H1 (cell line): ENCODE results near the gene TWIST2. TPM values are rescaled to one million over a fixed set of nuclear protein-coding genes. Genes with fewer than 3 reads are reported as not detected.

Experiments
- CTCF ChIA-PET: fragments of 300-600 bp; sonication (Branson Sonifier 250); formaldehyde crosslinking; loops from one replicate; lab custom pipeline; 2021; ENCODE audit not compliant: partially characterized antibody; lab: Charles Lee
- POLR2A ChIA-PET: fragments of 300-600 bp; sonication (Branson Sonifier 250); formaldehyde crosslinking; loops from one replicate; lab custom pipeline; 2021; ENCODE audit warnings: inconsistent platforms; ENCODE audit not compliant: partially characterized antibody; lab: Charles Lee
- DNase-seq, 2 experiments: peaks; one replicate each; pipeline versions ENCODE4 v3.0.0 to v3.0.0-alpha.2; 2010 to 2022; ENCODE audit warnings: low spot score in 2 of 2, low read depth in 1 of 2, mixed read lengths in 1 of 2
- FAIRE-seq: peaks from 2 replicates; lab custom pipeline; 2011; peaks lifted over from hg19 to GRCh38; lab: Jason Lieb, UNC
- H2AFZ ChIP-seq: 2 replicates; pipeline ENCODE4 v1.8.1; 2012; ENCODE audit warnings: low read length, inconsistent platforms
- H2AK5ac ChIP-seq: 2 replicates; pipeline ENCODE4 v1.6.1; 2013; ENCODE audit warnings: low read depth, low read length
- H2BK120ac ChIP-seq: replicated peaks from 2 replicates; pipeline ENCODE3; 2013; ENCODE audit warnings: low read depth, low read length, inconsistent platforms
- H2BK12ac ChIP-seq: 2 replicates; pipeline ENCODE4 v1.6.1; 2013; ENCODE audit warnings: low read depth, low read length
- H2BK15ac ChIP-seq: 2 replicates; pipeline ENCODE4 v1.6.1; 2013; ENCODE audit warnings: low read length
- H2BK20ac ChIP-seq: 2 replicates; pipeline ENCODE4 v1.6.1; 2013; ENCODE audit warnings: low read length
- H2BK5ac ChIP-seq: 2 replicates; pipeline ENCODE4 v1.6.1; 2013; ENCODE audit warnings: low read depth, low read length
- H3K14ac ChIP-seq: 2 replicates; pipeline ENCODE4 v1.6.1; 2013; ENCODE audit warnings: inconsistent platforms; ENCODE audit not compliant: insufficient read length
- H3K18ac ChIP-seq: 2 replicates; pipeline ENCODE4 v1.6.1; 2013; ENCODE audit warnings: low read length; ENCODE audit errors: extremely low read depth
- H3K23ac ChIP-seq: 2 replicates; pipeline ENCODE4 v1.6.1; 2013; ENCODE audit warnings: inconsistent platforms; ENCODE audit not compliant: insufficient read length
- H3K23me2 ChIP-seq: 2 replicates; pipeline ENCODE4 v1.6.1; 2013; ENCODE audit warnings: low read depth, low read length
- H3K27ac ChIP-seq: 2 replicates; pipeline ENCODE4 v1.6.1; 2011; ENCODE audit warnings: low read depth, low read length, inconsistent platforms
- H3K27me3 ChIP-seq, 4 experiments: replicated peaks in 1 of 4; 1 replicate in 1 of 4; 2 replicates in 3 of 4; pipeline versions ENCODE4 v1.6.1 to v1.8.1; 2011 to 2013; ENCODE audit warnings: low read length in 3 of 4, mild to moderate bottlenecking in 3 of 4, inconsistent platforms in 2 of 4, mixed read lengths in 2 of 4, moderate library complexity in 1 of 4; ENCODE audit not compliant: control insufficient read depth in 3 of 4, insufficient read depth in 3 of 4; ENCODE audit errors: extremely low read depth in 1 of 4
- H3K36me3 ChIP-seq, 4 experiments: 2 replicates each; pipeline versions ENCODE4 v1.6.1 to v1.8.1; 2011 to 2013; ENCODE audit warnings: mild to moderate bottlenecking in 4 of 4, low read length in 3 of 4, moderate library complexity in 2 of 4, control low read depth in 1 of 4, inconsistent platforms in 1 of 4; ENCODE audit not compliant: insufficient read depth in 4 of 4, control insufficient read depth in 2 of 4
- H3K4ac ChIP-seq: replicated peaks from 2 replicates; pipeline ENCODE3; 2013; ENCODE audit warnings: low read length, low read depth, mixed read lengths, inconsistent platforms; ENCODE audit not compliant: insufficient read length
- H3K4me1 ChIP-seq, 4 experiments: replicated peaks in 1 of 4; 1 replicate in 1 of 4; 2 replicates in 3 of 4; pipeline versions ENCODE4 v1.6.1 to v1.8.1; 2011 to 2013; ENCODE audit warnings: low read length in 3 of 4, inconsistent platforms in 2 of 4, mixed read lengths in 1 of 4; ENCODE audit not compliant: insufficient read depth in 4 of 4, control insufficient read depth in 3 of 4
- H3K4me2 ChIP-seq, 2 experiments: 2 replicates each; pipeline versions ENCODE4 v1.6.1 to v1.8.1; 2011 to 2013; ENCODE audit warnings: low read depth in 2 of 2, low read length in 2 of 2, control low read depth in 1 of 2, inconsistent platforms in 1 of 2, mild to moderate bottlenecking in 1 of 2; ENCODE audit not compliant: insufficient read depth in 1 of 2
- H3K4me3 ChIP-seq, 4 experiments: fragments of 200-600, 300-600 bp in 1 of 4; sonication (generic), shearing (Covaris generic), sonication (Bioruptor Twin) in 1 of 4; 2 replicates each; pipeline versions ENCODE4 v1.5.1 to v1.8.1; 2011 to 2016; ENCODE audit warnings: low read length in 4 of 4, low read depth in 3 of 4, control low read depth in 2 of 4, inconsistent platforms in 2 of 4, mild to moderate bottlenecking in 2 of 4, mixed read lengths in 1 of 4, moderate library complexity in 1 of 4; ENCODE audit not compliant: insufficient read depth in 2 of 4; ENCODE audit errors: extremely low read depth in 1 of 4
- H3K56ac ChIP-seq: replicated peaks from 2 replicates; pipeline ENCODE3; 2013; ENCODE audit warnings: low read depth, mild to moderate bottlenecking, mixed read lengths, low read length, inconsistent platforms; ENCODE audit not compliant: insufficient read length
- H3K79me1 ChIP-seq: 2 replicates; pipeline ENCODE4 v1.6.1; 2013; ENCODE audit warnings: low read depth, low read length, control low read depth
- H3K79me2 ChIP-seq, 2 experiments: 2 replicates each; pipeline versions ENCODE4 v1.6.1 to v1.8.1; 2012 to 2013; ENCODE audit warnings: low read length in 2 of 2, mild to moderate bottlenecking in 2 of 2, inconsistent platforms in 1 of 2; ENCODE audit not compliant: insufficient read depth in 2 of 2, control insufficient read depth in 1 of 2
- H3K9ac ChIP-seq, 4 experiments: replicated peaks in 1 of 4; 1 replicate in 1 of 4; 2 replicates in 3 of 4; pipeline versions ENCODE4 v1.6.1 to v1.8.1; 2011 to 2013; ENCODE audit warnings: low read depth in 3 of 4, low read length in 3 of 4, control low read depth in 2 of 4, mild to moderate bottlenecking in 2 of 4, moderate library complexity in 2 of 4, inconsistent platforms in 1 of 4; ENCODE audit errors: extremely low read depth in 1 of 4
- H3K9me3 ChIP-seq, 2 experiments: 2 replicates each; pipeline versions ENCODE4 v1.6.1 to v1.8.1; 2012 to 2013; ENCODE audit warnings: mild to moderate bottlenecking in 2 of 2, moderate library complexity in 2 of 2, control low read depth in 1 of 2, inconsistent platforms in 1 of 2, low read depth in 1 of 2, low read length in 1 of 2, mixed read lengths in 1 of 2; ENCODE audit not compliant: insufficient read depth in 2 of 2
- H4K20me1 ChIP-seq, 2 experiments: replicated peaks in 1 of 2; 2 replicates each; pipeline versions ENCODE3 to v1.8.1; 2011 to 2013; ENCODE audit warnings: inconsistent platforms in 2 of 2, low read length in 2 of 2, mild to moderate bottlenecking in 1 of 2; ENCODE audit not compliant: insufficient read depth in 2 of 2, control insufficient read depth in 1 of 2
- H4K5ac ChIP-seq: 2 replicates; pipeline ENCODE4 v1.6.1; 2013; ENCODE audit warnings: low read length, low read depth, mixed read lengths, inconsistent platforms; ENCODE audit not compliant: insufficient read length
- H4K8ac ChIP-seq: 2 replicates; pipeline ENCODE4 v1.8.0; 2013; ENCODE audit warnings: mild to moderate bottlenecking, moderate library complexity, low read length, inconsistent platforms; ENCODE audit not compliant: insufficient read depth; ENCODE audit errors: extremely low read depth
- H4K91ac ChIP-seq: replicated peaks from 2 replicates; pipeline ENCODE3; 2013; ENCODE audit warnings: low read length, mixed read lengths, inconsistent platforms; ENCODE audit not compliant: insufficient read length
- CBX5 ChIP-seq: fragments of 300-800, 300-1000 bp; sonication (generic); IDR thresholded peaks from 2 replicates; pipeline ENCODE4 v1.7.1; 2016; ENCODE audit warnings: antibody characterized with exemption, low read length, low read depth
- CHD1 ChIP-seq: IDR thresholded peaks from 2 replicates; pipeline ENCODE4 v1.6.1; 2012; ENCODE audit warnings: low read depth, low read length, improper control_type of control experiment
- CREB1 ChIP-seq: IDR thresholded peaks from 2 replicates; pipeline ENCODE4 v1.6.1; 2012; ENCODE audit warnings: inconsistent platforms
- EZH2 ChIP-seq: fragments of 200-600 bp; sonication (generic); IDR thresholded peaks from 2 replicates; pipeline ENCODE4 v1.7.1; 2012; ENCODE audit warnings: low read depth, mild to moderate bottlenecking, moderate library complexity, low read length, inconsistent platforms; ENCODE audit not compliant: severe bottlenecking
- GABPA ChIP-seq: IDR thresholded peaks from 2 replicates; pipeline ENCODE4 v1.6.1; 2011; ENCODE audit warnings: mild to moderate bottlenecking, low read length, moderate library complexity, borderline replicate concordance; ENCODE audit not compliant: insufficient read depth
- NRF1 ChIP-seq: IDR thresholded peaks from 2 replicates; pipeline ENCODE4 v1.6.1; 2011; ENCODE audit warnings: mild to moderate bottlenecking, low read depth, low read length, improper control_type of control experiment
- POU5F1 ChIP-seq: IDR thresholded peaks from 2 replicates; pipeline ENCODE4 v1.6.1; 2011; ENCODE audit warnings: low read depth, mild to moderate bottlenecking, low read length, moderate library complexity
- RNF2 ChIP-seq: fragments of 200-900, 300-1000 bp; sonication (generic); IDR thresholded peaks from 2 replicates; pipeline ENCODE4 v1.7.1; 2016; ENCODE audit warnings: borderline replicate concordance, low read depth, mild to moderate bottlenecking, antibody characterized with exemption, low read length; ENCODE audit not compliant: poor library complexity, severe bottlenecking; ENCODE audit errors: missing control alignments
- SIN3A ChIP-seq, 2 experiments: IDR thresholded peaks in 1 of 2; conservative IDR thresholded peaks in 1 of 2; 2 replicates each; pipeline ENCODE4 v1.6.1; 2011 to 2012; ENCODE audit warnings: low read length in 2 of 2, improper control_type of control experiment in 1 of 2, low read depth in 1 of 2, mild to moderate bottlenecking in 1 of 2
- SIRT6 ChIP-seq: IDR thresholded peaks from one replicate; pipeline ENCODE4 v1.7.1; 2012; ENCODE audit warnings: low read length, inconsistent platforms
- SP2 ChIP-seq: IDR thresholded peaks from 2 replicates; pipeline ENCODE4 v1.6.1; 2012; ENCODE audit warnings: mild to moderate bottlenecking, low read length, inconsistent platforms
- TBP ChIP-seq: IDR thresholded peaks from 2 replicates; pipeline ENCODE4 v1.6.1; 2011; ENCODE audit warnings: low read depth, low read length, improper control_type of control experiment
- TCF12 ChIP-seq: IDR thresholded peaks from 2 replicates; pipeline ENCODE4 v1.6.1; 2011; ENCODE audit warnings: low read depth, mild to moderate bottlenecking, low read length
- WGBS, 2 experiments: shearing (Covaris generic) in 1 of 2; methylation state at CpG; one replicate each; pipeline versions ENCODE4 v1.1.6 to v1.1.7; 2013 to 2015; ENCODE audit warnings: low lambda C conversion rate in 2 of 2, mixed read lengths in 2 of 2, inconsistent platforms in 1 of 2, low coverage in 1 of 2, missing lambda C conversion rate in 1 of 2; ENCODE audit not compliant: insufficient replicate concordance in 2 of 2, insufficient coverage in 1 of 2, insufficient read length in 1 of 2; ENCODE audit errors: extremely low coverage in 1 of 2, missing lambda C conversion rate in 1 of 2; 5-methylcytosine and 5-hydroxymethylcytosine counted together
- polyA plus RNA-seq, 7 experiments: library from polyadenylated mRNA; depleted of rRNA in 3 of 7; stranded (reverse) in 5 of 7; unstranded in 2 of 7; fragments of >200 nt in 5 of 7; fragments of 200-250 nt in 2 of 7; gene quantifications; 1 replicate in 5 of 7; 2 replicates in 1 of 7; 4 replicates in 1 of 7; pipeline versions ENCODE4 v1.2.1 to v1.2.3, GENCODE V29; 2011 to 2013; ENCODE audit warnings: missing spikeins in 2 of 7, mixed read lengths in 2 of 7
- total RNA-seq: library from RNA; stranded (reverse); fragmentation: NEBNext Ultra II Directional; extraction: Animal tissue kit (Norgen Biotek cat#: 25700); gene quantifications from 2 replicates; pipeline ENCODE4 v1.2.1, GENCODE V29; 2021

TWIST2 gene
- total and polyA plus RNA-seq, 2 of the 8 experiments (the other 6 are each of a cell fraction or from before 2014, with no cell fraction given) = 2.6 to 4.3 TPM

GRCh38 chr2:238897122-238897880 lies 49.4 kb downstream of the TWIST2 start:
- Histone ChIP-seq H3K23ac (no peak overlapping the region), H2BK5ac (no peak overlapping the region; the same call in 1 of the 2 replicates), H3K14ac (no peak overlapping the region), H4K5ac (no peak overlapping the region), H2BK15ac (no peak overlapping the region), H2AFZ (no peak overlapping the region), H3K4ac (no peak overlapping the region), H3K79me2 (no peaks in the 10 kb centered on the region), H3K79me1 (no peaks in the 10 kb centered on the region; the same call in 1 of the 2 replicates), H3K18ac (no peak overlapping the region), H3K36me3 (no peaks in the 10 kb centered on the region), H3K4me2 (no peak overlapping the region), H3K9me3 (no peaks in the 10 kb centered on the region), H3K27me3 (0 out of 7 replicates have a peak, but pooled peaks cover 0 to 3% (median 0%) of the 10 kb centered on the region in 4 experiments), H2AK5ac (no peak overlapping the region), H3K9ac (no peak overlapping the region), H2BK120ac (no peak overlapping the region), H3K56ac (no peak overlapping the region), H2BK12ac (no peak overlapping the region), H3K27ac (no peak overlapping the region), H2BK20ac (no peak overlapping the region), H3K23me2 (peaks cover 3% of the 10 kb centered on the region; the same call in 1 of the 2 replicates), H4K91ac (no peak overlapping the region), H3K4me1 (peaks cover 0 to 10% (median 7%) of the 10 kb centered on the region in 4 experiments; a peak in 6 of 7 replicates), H3K4me3 (no peak overlapping the region), H4K8ac (no peak overlapping the region; the same call in 1 of the 2 replicates), H4K20me1 (peaks cover 0 to under 1% of the 10 kb centered on the region in 2 experiments)
- FAIRE-seq (no peak), DNase-seq (no peak)
- 84% methylated on average over 16 of the region's 19 CpGs; no CpG with 5 or more reads in 1 of the 2 experiments for WGBS, 2 experiments
- CTCF ChIA-PET = no interaction called here
- no peak for TF ChIP-seq TBP
- TF ChIP-seq EZH2 = no peak
- TF ChIP-seq POU5F1 = no peak
- TF ChIP-seq CREB1 = no peak
- no peak for TF ChIP-seq TCF12
- TF ChIP-seq SIN3A (conservative IDR thresholded peaks at IDR 0.05 in 1 of 2, IDR thresholded peaks at IDR 0.05 in 1 of 2; ENCODE audit: low read depth in 1 of 2, low read length in 2 of 2) = no peak
- no peak for TF ChIP-seq SIRT6
- TF ChIP-seq NRF1 = no peak
- TF ChIP-seq SP2 = no peak
- TF ChIP-seq RNF2 = no peak
- no peak for TF ChIP-seq GABPA
- no peak for TF ChIP-seq CBX5
- TF ChIP-seq CHD1 = no peak
- POLR2A ChIA-PET = no interaction called here
